Activated T-cell treated with anti-CD3 and anti-CD28 coated beads for 4 hours (primary cell): ENCODE results near the gene LRCH1.

Source experiments
- DNase-seq: peaks from one replicate; pipeline ENCODE4 v3.0.0-alpha.2; 2020

The LRCH1 gene

GRCh38 chr13:46595136-46595884, 42.3 kb downstream of the LRCH1 start:
- no peak for DNase-seq

- DNase-seq: no peak
Observed at GRCh38 chr13:46595885-46596275, 42.9 kb downstream of the LRCH1 start.

GRCh38 chr13:46596466-46596865, 43.5 kb downstream of the LRCH1 start:
- DNase-seq: no peak

DNA sequence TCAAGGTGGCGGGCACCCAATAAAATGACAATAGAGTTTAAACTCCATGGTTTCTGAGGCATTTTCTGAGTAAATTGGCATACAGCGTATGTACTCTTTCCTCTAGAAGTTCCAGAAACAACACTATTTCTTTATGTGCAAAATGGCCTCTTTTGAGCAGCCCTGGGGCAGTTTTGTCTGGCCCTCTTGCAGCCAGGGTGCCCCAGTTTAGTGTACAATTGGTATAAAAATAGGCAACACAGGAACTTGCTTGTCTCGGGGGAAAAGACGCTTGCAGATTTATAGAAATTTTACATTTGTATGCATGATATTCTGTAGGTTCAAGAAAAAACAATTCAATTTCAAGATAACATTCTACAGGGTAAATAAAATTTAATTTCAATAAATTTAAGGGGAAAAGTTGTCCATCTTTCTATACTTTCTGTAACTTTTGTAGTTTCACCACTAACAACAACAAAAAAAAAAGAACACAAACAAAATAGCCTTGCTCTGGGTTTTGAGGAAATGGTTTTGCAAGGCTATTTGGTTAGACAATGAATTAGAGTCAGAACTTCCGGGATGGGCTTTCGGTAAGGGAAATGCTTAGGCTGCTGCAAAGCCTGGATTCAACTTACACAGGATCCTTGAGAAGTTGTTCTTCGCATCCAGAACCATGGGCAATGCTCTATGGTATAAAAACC, 45.3 kb downstream of the LRCH1 start:
- no peak for DNase-seq

GRCh38 chr13:46598820-46599180, 45.8 kb downstream of the LRCH1 start:
- no peak for DNase-seq

DNA sequence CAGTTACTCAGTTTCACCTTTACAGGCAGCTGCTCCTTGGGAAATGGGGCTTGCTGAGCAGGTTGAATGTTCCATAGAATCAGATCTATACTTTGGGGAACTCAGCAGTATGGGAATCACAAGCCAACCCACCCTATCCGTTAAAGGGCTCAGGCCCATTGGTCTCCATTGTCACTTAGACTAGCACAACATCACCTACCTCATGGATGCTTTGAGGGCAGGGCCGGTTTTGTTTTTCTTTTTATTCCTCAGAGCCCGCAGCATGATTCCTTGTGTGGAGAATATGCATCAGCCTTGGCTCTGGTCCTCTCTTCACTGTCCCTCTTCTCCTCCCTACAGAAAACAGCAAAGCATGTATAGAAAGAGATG, 48.0 kb downstream of the LRCH1 start:
- DNase-seq: no peak

DNA sequence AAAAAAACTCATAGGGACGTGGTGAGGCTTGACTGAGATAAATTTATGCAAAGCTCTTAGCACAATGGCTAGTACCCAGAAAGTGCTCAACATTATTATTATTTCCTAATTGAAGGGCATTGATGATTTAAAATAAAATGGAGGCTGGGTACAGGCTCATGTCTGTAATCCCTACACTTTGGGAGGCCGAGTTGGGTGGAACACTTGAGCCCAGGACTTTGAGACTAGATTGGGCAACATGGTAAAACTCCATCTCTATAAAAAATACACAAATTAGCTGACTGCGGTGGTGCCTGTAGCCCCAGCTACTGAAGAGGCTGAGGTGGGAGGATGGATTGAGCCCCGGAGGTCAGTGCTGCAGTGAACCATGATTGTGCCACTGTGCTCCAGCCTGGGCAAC, 49.6 kb downstream of the LRCH1 start:
- no peak for DNase-seq

GRCh38 chr13:46603165-46603603, 50.2 kb downstream of the LRCH1 start:
- DNase-seq: no peak

DNA sequence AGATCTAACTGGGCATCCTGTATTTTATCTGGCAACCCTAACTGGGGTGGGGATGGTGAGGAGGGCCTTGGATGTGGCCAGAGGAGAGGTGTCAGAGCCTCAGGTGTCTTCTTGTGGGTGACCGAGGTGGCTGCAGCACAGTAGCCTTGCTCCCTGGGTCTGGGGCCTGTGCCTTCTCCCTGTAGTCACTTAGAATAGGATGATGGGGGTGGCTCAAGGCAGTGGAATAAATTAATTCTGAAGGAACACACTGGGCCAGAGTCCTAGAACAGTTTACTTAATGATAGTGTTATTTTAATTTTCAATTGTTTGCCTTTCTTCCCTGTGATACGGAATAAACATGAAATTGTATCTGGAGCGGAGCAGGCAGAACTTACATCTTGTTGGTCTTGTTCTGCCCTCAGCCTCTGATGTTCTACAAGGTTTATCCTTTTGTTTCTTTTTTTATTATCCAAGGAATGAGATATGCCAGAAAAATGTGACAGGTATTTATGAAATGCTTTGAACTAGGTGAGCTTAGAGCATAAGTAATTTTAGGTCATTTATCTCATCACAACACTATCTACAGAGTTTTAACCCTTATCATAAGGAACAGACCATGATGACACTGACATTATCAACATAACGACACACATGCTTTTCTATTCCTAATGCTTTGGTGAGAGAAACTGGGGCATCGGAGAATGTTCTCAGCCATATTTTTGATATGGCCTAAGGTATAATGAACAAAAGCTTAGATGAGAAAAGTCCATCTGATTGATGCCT, 51.4 kb downstream of the LRCH1 start:
- DNase-seq: no peak

GRCh38 chr13:46605076-46605824, 52.3 kb downstream of the LRCH1 start:
- no peak for DNase-seq

DNA sequence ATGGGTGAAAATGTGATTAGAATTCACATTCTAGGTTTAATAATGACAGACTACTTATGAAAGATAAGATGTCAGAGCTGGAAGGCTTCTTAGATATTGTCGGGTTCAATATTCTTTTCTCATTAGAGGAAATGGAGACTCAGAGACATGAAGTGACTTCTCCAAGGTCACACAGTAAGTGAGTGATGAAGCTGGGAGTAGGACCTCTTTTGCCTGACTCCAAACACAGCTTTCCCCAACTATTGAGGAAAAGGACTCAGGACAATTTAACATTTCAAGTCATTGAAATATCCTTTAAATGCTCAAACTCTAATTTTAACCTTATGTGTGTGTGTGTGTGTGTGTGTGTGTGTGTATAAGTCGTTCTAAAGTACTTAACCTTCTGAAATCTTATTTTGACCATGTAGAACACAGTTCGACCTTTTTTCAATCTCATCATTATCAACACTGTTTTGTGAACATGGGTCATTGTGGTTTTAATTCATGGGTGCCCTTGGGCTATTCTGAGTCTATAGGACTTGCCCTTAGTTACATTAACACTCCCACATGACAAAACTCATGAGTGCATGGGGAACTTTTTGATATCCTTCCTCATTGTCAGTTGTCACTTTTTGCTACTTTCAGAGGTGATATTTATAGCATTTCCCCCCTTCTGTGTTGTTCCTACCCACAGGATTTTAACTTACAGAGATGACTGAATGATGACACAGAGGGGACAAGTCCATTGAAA, 53.0 kb downstream of the LRCH1 start:
- no peak for DNase-seq

DNA sequence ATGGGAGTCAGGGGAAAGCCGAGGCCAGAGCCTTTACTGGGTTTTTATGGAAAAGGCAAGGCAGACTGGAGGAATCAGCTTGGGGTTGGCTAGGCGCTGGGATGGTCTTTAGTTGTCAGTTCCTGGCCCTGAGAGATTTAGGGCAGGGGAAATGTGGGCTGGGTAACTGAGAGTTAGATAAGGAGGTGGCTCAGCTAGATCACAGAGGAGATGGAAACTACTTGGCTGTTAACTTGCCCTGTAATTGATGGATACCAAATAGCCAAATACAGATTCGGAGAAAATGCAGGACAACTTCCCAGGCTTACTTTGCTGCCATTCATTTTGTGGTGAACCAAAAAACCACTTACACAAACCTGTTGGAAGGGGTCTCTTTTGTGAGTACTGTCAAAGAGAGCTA, 54.0 kb downstream of the LRCH1 start:
- no peak for DNase-seq

DNA sequence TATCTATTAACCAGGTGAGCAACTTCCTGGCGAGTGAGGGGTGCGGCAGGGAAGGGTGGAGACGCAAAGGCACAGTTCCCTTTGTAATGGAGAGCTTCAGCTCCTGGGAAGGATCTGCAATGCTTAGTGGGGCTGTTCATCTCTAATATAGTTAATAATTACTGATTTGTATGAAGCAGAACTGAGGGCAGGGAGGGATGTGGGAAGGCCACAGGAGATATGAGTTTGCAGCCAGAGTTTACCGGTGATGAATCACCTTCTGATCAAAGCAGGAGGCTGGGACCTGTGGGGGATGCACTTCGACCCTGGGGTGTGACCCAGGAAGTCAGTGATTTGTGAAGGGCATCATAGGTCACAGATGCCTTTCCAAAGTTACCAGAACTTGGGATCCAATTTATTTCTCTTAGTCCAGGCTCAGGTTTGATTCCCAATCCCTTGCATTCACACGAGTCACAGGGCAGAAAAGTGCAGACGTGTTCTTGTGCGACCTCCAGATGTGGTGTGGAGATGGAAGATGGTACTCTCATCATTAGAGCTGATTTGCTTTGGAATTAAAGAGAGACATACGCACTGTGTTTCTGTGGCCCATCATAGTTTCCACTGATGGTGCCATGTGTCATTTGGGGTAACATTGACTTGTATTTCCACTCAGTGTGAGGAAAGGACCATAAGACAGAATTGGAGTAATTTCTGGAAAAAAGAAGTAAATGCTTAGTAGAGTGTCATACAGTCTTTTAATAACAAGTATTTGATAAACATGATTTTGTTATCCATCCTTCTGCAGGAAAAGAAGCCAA, 55.0 kb downstream of the LRCH1 start:
- DNase-seq: no peak

DNA sequence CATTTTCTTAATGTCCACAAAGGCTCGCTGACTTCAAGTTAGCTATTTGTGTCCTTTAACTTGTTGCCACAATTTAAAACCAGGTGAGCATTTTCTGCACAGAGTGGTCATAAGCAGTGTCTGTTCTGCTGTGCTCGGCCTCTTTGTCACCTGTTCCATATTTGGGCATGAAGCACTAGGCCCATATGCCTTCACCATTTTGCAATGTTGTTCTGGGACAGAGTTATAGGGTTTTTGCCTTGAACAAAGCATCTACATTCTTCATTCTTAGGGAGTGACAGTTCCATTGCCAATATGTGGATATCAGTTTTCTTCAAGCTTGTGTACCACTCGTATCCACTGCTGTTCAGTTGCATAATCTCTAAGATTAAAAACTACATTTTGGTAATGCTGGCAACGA, 56.1 kb downstream of the LRCH1 start:
- DNase-seq: no peak

DNA sequence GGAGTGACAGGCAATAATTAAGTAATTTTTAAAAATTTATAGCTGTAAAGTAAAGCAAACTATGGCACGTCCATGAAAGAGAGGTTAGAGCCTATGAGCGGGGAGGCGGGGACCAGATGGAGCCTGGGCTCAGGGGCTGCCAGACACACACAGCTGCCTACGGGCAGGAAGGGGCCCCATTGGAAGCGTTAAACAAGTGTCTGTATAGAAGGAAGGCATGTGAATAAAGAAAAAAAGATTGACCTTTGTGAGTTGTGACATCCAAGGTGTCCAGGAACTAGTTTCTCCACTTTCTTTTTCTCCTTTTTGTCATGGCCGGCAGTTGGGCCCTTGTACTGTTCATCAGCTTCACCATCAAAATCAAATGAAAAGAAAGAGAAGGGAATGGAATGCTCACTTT, 56.8 kb downstream of the LRCH1 start:
- no peak for DNase-seq

- no peak for DNase-seq
Observed at GRCh38 chr13:46612267-46612666, 59.3 kb downstream of the LRCH1 start.

GRCh38 chr13:46613409-46614049, 60.6 kb downstream of the LRCH1 start:
- DNase-seq: no peak

GRCh38 chr13:46614582-46614981, 61.6 kb downstream of the LRCH1 start:
- DNase-seq: no peak

DNA sequence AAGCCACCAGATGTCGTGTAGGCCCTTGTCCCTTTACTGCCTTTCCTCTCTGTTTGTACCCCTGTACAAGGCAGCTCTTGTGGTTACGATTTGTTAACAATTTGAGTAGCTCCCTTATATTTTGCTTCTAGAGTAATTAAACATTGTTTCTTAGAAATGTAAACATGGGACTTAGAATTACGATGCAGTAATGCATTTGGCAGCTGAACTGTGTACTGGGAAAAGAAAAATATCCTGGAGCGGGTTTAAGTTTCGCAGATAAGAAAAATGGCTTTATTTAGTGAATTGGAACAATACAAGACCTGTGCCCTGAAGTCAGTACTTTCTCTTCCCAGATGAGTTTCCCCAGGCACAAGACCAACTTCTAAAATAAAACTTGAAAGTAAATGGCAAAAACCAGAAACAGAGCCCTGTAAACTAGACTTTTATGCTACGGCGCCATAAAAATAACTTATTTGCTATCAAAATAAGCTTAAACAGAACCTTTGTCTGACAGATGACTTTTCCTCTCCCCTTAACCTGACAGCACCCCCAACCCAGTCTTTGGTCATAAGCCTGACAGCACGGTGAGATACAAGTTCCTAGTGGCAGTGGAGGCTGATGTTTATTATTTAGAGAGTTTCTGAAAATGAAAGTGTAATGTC, 63.0 kb downstream of the LRCH1 start:
- DNase-seq: no peak

DNA sequence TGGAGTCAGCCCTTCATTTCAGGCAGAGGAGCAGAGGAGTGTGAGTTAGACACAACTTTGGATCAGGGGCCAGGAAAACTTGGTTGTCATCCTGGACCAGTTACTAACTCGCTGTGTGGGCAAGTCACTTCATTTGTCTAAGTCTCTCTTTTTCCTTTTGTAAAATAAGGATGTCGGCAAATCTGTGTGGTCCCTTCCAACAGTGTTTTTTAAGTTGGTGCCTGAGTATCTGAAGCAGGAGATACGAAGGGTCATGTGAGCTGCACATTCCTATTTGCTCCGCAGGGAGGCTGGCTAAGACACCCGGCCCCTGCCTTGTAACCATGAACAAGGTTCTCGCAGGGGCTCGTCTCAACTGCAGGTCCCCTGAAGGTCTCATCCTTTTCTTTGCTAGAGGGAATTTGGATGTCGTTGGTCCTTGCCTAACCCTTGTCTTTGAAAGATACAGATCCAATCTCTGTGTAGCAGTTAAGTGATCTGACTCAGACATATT, 64.3 kb downstream of the LRCH1 start:
- DNase-seq: no peak

- no peak for DNase-seq
Observed at GRCh38 chr13:46617885-46618284, 64.9 kb downstream of the LRCH1 start.
